NB4 (cell line): ENCODE results near the gene UBA3.
A peak's percentile ranks its signal among the peaks of the same experiment; 100 is the strongest.

Experiments used
- DNase-seq: peaks from one replicate; pipeline ENCODE4 v3.0.0; 2010; ENCODE audit warnings: low read depth
- H3K4me3 ChIP-seq: one replicate; pipeline ENCODE4 v1.5.1; 2011; ENCODE audit warnings: mild to moderate bottlenecking, low read depth, low read length, moderate library complexity
- CTCF ChIP-seq: IDR thresholded peaks from one replicate; pipeline ENCODE4 v1.5.1; 2012; ENCODE audit warnings: low read depth, low read length
- MAX ChIP-seq: IDR thresholded peaks from 2 replicates; pipeline ENCODE4 v1.6.1; 2011; ENCODE audit warnings: low read depth, low read length
- MYC ChIP-seq: IDR thresholded peaks from 2 replicates; pipeline ENCODE4 v1.6.1; 2011; ENCODE audit warnings: low read depth, low read length
- POLR2A ChIP-seq: IDR thresholded peaks from 2 replicates; pipeline ENCODE4 v1.6.1; 2011; ENCODE audit warnings: mild to moderate bottlenecking; ENCODE audit not compliant: insufficient read length; ENCODE audit errors: extremely low read depth

UBA3 gene

GRCh38 chr3:69085833-69086722, 5.9 kb upstream of the UBA3 start:
- no peak for TF ChIP-seq POLR2A
- no peak for TF ChIP-seq MAX
- no peak for TF ChIP-seq CTCF
- TF ChIP-seq MYC: no peak
- H3K4me3 ChIP-seq: peak overlapping the region; percentile 84
- peak; percentile 85 for DNase-seq

DNA sequence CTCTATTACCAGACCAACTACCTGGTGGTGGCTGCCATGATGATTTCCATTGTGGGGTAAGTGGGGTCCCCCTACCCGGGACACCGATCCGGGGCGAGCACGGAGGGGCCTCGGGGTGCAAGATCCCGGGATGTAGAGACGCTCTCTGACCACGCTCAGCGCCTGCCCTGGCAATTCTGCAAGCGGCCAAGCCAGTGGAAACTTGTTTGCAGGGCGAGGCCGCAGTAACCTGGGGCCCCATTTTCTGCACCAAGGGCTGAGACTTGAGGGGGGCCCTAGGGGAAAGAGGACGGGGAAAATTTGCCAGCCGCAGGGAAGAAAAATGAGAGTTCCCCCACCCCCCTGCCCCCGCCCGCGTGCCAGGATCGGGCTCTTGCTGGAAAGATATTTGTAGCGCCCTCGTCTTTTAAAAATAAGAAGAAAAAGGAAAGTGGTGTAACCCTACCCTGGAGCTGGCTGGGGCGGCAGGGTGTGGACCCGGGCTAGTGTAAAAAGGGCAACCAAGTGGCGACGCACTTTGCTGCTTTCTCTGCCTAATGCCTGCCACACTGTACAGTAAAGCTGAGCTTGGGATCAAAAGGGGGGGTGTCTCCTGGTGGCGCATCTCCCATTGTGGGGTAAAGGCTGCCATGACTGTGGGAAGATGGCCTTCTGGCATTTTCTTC, 5.1 kb upstream of the UBA3 start:
- peak overlapping the region; percentile 84 for H3K4me3 ChIP-seq
- peak; percentile 45 for DNase-seq
- TF ChIP-seq CTCF (no peak), MYC (no peak), POLR2A (no peak), MAX (no peak)

GRCh38 chr3:69084326-69085167, 4.4 kb upstream of the UBA3 start, which contains the start of gene ARL6IP5:
TSS of gene ARL6IP5 (plus strand) at chr3:69084937. CDS start at chr3:69085048, 111 bp downstream.
- peak; percentile 97 for DNase-seq
- TF ChIP-seq MYC (peak; percentile 45; the same call in 1 of the 2 replicates), POLR2A (peak; percentile 32), MAX (peak; percentile 62), CTCF (no peak)
- peak within 1 kb of the TSS; percentile 84 for H3K4me3 ChIP-seq

DNA sequence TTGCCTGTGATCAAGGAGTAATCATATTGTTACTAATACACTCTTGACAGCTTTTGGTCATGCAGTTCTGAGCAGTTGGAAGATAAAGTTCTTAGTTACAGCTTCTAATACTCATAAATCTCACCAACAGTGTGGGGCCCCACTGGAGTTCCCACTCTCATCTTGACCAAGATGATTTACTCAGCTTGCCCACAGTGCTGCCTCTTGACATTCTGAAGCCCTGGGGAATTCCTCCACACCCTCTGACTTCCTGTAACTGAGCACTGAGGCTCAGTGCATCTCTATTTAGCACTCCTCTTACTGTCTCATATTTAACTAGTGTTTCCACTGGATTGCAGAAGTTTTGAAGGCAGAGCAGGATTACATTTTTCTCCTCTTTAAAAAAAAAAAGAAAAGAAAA, 2.6 kb upstream of the UBA3 start:
- peak; percentile 91 for DNase-seq
- TF ChIP-seq MAX: no peak
- TF ChIP-seq POLR2A: no peak
- TF ChIP-seq CTCF: no peak
- H3K4me3 ChIP-seq: no peak overlapping the region

DNA sequence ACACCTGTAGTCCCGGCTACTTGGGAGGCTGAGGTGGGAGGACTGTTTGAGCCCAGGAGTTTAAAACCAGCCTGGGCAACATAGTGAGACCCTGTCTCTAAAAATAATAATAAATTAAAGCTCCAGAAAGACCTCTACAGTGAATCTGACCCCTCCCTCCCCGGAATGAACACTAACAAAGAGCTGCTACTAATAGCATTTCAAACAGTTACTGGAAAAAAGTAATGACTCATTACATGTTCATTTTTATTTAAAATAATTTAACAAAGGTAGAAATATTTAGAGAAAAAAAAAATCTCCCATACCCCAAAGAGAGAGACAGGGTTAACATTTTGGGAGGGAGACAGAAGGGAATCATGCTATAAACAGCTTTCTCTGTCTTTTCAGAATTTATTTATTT, 2.2 kb upstream of the UBA3 start:
- TF ChIP-seq CTCF: no peak
- TF ChIP-seq MAX: no peak
- no peak overlapping the region for H3K4me3 ChIP-seq
- DNase-seq: no peak
